Upper lobe of right lung (tissue), 1 donor: ENCODE data around the gene FILIP1L. TPM values are rescaled to one million over a fixed set of nuclear protein-coding genes. Genes with fewer than 3 reads are reported as not detected.
"Not testable (repeated sequence)": the region's sequence is repeated elsewhere in the genome, so short reads cannot be mapped to it uniquely, and the experiment has no call there.

Source experiments
- ATAC-seq: fragments of 200-7000 bp; cut with Tn5 transposase; one replicate; pipeline ENCODE4 v1.9.1; 2020; ENCODE audit warnings: mild to moderate bottlenecking, moderate library complexity
- DNase-seq: peaks from one replicate; pipeline ENCODE4 v3.0.0-alpha.2; 2020
- H3K27ac ChIP-seq: fragments of 200-600 bp; one replicate; pipeline ENCODE4 v1.8.0; 2022
- H3K27me3 ChIP-seq: fragments of 200-600 bp; one replicate; pipeline ENCODE4 v1.8.0; 2022; ENCODE audit warnings: mild to moderate bottlenecking
- H3K36me3 ChIP-seq: fragments of 200-600 bp; one replicate; pipeline ENCODE4 v1.8.0; 2022
- H3K4me1 ChIP-seq: fragments of 200-600 bp; one replicate; pipeline ENCODE4 v1.8.0; 2022
- H3K4me3 ChIP-seq: fragments of 200-600 bp; one replicate; pipeline ENCODE4 v1.8.0; 2022; ENCODE audit warnings: mild to moderate bottlenecking
- H3K9me3 ChIP-seq: fragments of 200-600 bp; one replicate; pipeline ENCODE4 v1.8.0; 2022
- CTCF ChIP-seq: fragments of 200-600 bp; IDR thresholded peaks from one replicate; pipeline ENCODE4 v1.8.0; 2022; ENCODE audit warnings: antibody characterized with exemption
- intact Hi-C: fragments of 100-400 bp; cut with DNase I; formaldehyde crosslinking; loops from one replicate; pipeline ENCODE4 v1.11.0; 2022
- total RNA-seq: library from RNA; stranded (reverse); fragmentation: NEBNext Ultra II Directional; extraction: Animal tissue kit (Norgen Biotek cat#: 25700); gene quantifications from one replicate; pipeline ENCODE4 v1.2.1, GENCODE V29; 2021
- donor health status: DM: no; HTN: yes; CAD: no; lungs with severe emphysema.

FILIP1L gene
- total RNA-seq, 1 donor from 2014 or later: 43.2 TPM

GRCh38 chr3:100099621-100100020, 14.7 kb downstream of the FILIP1L start:
- intact Hi-C loops: no loop called here
- peak overlapping the region; percentile 67 for H3K27ac ChIP-seq
- no peaks in the 10 kb centered on the region for H3K36me3 ChIP-seq
- H3K4me3 ChIP-seq: no peak overlapping the region
- peaks cover 28% of the 10 kb centered on the region for H3K4me1 ChIP-seq
- DNase-seq: no peak
- peak; percentile 89 for ATAC-seq
- H3K27me3 ChIP-seq: no peaks in the 10 kb centered on the region
- no peaks in the 10 kb centered on the region for H3K9me3 ChIP-seq
- no peak for TF ChIP-seq CTCF

GRCh38 chr3:100098784-100099070, 15.6 kb downstream of the FILIP1L start:
- Histone ChIP-seq H3K36me3 (no peaks in the 10 kb centered on the region), H3K27ac (peak overlapping the region; percentile 67), H3K4me3 (no peak overlapping the region), H3K27me3 (no peaks in the 10 kb centered on the region), H3K4me1 (peaks cover 28% of the 10 kb centered on the region), H3K9me3 (no peaks in the 10 kb centered on the region)
- no peak for ATAC-seq
- TF ChIP-seq CTCF: no peak
- no peak for DNase-seq
- intact Hi-C loops: no loop called here

GRCh38 chr3:100097919-100098783, 16.1 kb downstream of the FILIP1L start:
- no peaks in the 10 kb centered on the region for H3K27me3 ChIP-seq
- no peaks in the 10 kb centered on the region for H3K36me3 ChIP-seq
- no peaks in the 10 kb centered on the region for H3K9me3 ChIP-seq
- peaks cover 28% of the 10 kb centered on the region for H3K4me1 ChIP-seq
- intact Hi-C loops: no loop called here
- peak overlapping the region; percentile 67 for H3K27ac ChIP-seq
- TF ChIP-seq CTCF: no peak
- DNase-seq: no peak
- peak; percentile 80 for ATAC-seq
- H3K4me3 ChIP-seq: no peak overlapping the region

- DNase-seq (no peak), ATAC-seq (no peak)
- no peak for TF ChIP-seq CTCF
- H3K4me3 ChIP-seq: no peak overlapping the region
- peak overlapping the region; percentile 67 for H3K27ac ChIP-seq
- H3K4me1 ChIP-seq: peaks cover 28% of the 10 kb centered on the region
- intact Hi-C loops: no loop called here
- H3K9me3 ChIP-seq: no peaks in the 10 kb centered on the region
- no peaks in the 10 kb centered on the region for H3K27me3 ChIP-seq
- H3K36me3 ChIP-seq: no peaks in the 10 kb centered on the region
Measured at GRCh38 chr3:100096866-100097265, 17.4 kb downstream of the FILIP1L start.

- H3K4me3 ChIP-seq, H3K36me3 ChIP-seq, intact Hi-C loops, H3K27me3 ChIP-seq, H3K27ac ChIP-seq, H3K9me3 ChIP-seq, DNase-seq, ATAC-seq: not testable (repeated sequence)
- peaks cover 28% of the 10 kb centered on the region for H3K4me1 ChIP-seq
Measured at GRCh38 chr3:100096286-100096685, 18.0 kb downstream of the FILIP1L start.

- no peak overlapping the region for H3K4me3 ChIP-seq
- H3K9me3 ChIP-seq: no peaks in the 10 kb centered on the region
- H3K27ac ChIP-seq: no peak overlapping the region
- peaks cover 23% of the 10 kb centered on the region for H3K4me1 ChIP-seq
- intact Hi-C loops: no loop called here
- no peak for ATAC-seq
- no peaks in the 10 kb centered on the region for H3K36me3 ChIP-seq
- no peak for TF ChIP-seq CTCF
- DNase-seq: no peak
- H3K27me3 ChIP-seq: no peaks in the 10 kb centered on the region
Measured at GRCh38 chr3:100093831-100094230, 20.5 kb downstream of the FILIP1L start.
